ENCODE measurements around the gene RALB. TPM values are rescaled to one million over a fixed set of nuclear protein-coding genes. Genes with fewer than 3 reads are reported as not detected.

RALB gene
- total RNA-seq, 1 experiment from 2014 or later = 24.6 TPM

GRCh38 chr2:120228503-120228902 lies 24.1 kb upstream of the RALB start:
- Histone ChIP-seq H2BK20ac (ENCODE audit: low read depth, low read length, poor library complexity, severe bottlenecking) (no peak overlapping the region), H3K9me3 (ENCODE audit: control insufficient read depth, low read depth, low read length) (no peaks in the 10 kb centered on the region), H3K14ac (ENCODE audit: insufficient read depth, low read length) (no peak overlapping the region), H2BK12ac (ENCODE audit: insufficient read length, low read depth, low read length) (no peak overlapping the region), H2BK120ac (ENCODE audit: low read depth, low read length, poor library complexity, severe bottlenecking) (no peak overlapping the region), H2BK15ac (ENCODE audit: low read depth, low read length) (no peak overlapping the region), H3K27ac (ENCODE audit: insufficient read length, low read depth, low read length) (no peak overlapping the region), H3K4me2 (ENCODE audit: insufficient read depth, insufficient read length, low read length) (no peak overlapping the region), H3T11ph (ENCODE audit: low read length) (no peak overlapping the region), H3K4ac (ENCODE audit: low read depth, low read length) (no peak overlapping the region), H2AK5ac (ENCODE audit: insufficient read length, low read length) (no peak overlapping the region), H3K79me1 (ENCODE audit: insufficient read depth, low read depth, low read length, poor library complexity, severe bottlenecking) (no peaks in the 10 kb centered on the region), H3K23me2 (ENCODE audit: insufficient read length, low read depth, low read length, poor library complexity, severe bottlenecking) (no peaks in the 10 kb centered on the region), H3K18ac (ENCODE audit: insufficient read length, low read depth, low read length) (no peak overlapping the region), H3K56ac (ENCODE audit: insufficient read length, low read depth, low read length) (no peak overlapping the region), H4K8ac (replicated peaks; ENCODE audit: insufficient read length, low read depth, low read length) (no peak overlapping the region), H3K23ac (ENCODE audit: insufficient read length, low read depth, low read length) (no peak overlapping the region), H4K20me1 (ENCODE audit: control insufficient read depth, insufficient read depth, insufficient read length) (no peaks in the 10 kb centered on the region), H3K27me3 (ENCODE audit: insufficient read depth, low read length) (peaks cover 4% of the 10 kb centered on the region; the same call in 1 of the 2 replicates), H3K79me2 (ENCODE audit: insufficient read depth, low read length) (no peaks in the 10 kb centered on the region), H2AFZ (ENCODE audit: low read length) (no peak overlapping the region), H4K91ac (ENCODE audit: insufficient read length, low read depth, low read length) (no peak overlapping the region), H3K9ac (ENCODE audit: extremely low read depth, insufficient read length, low read length) (no peak overlapping the region), H2BK5ac (ENCODE audit: insufficient read length, low read length) (no peak overlapping the region), H4K5ac (ENCODE audit: insufficient read length, low read depth, low read length) (no peak overlapping the region), H3K4me1 (ENCODE audit: insufficient read depth, low read length) (no peaks in the 10 kb centered on the region)
- Mint-ChIP-seq H3K27ac (no peak overlapping the region), H3K4me3 (no peak overlapping the region), H3K27me3 (ENCODE audit: low read depth) (peaks cover 56% of the 10 kb centered on the region), H3K4me1 (peaks cover 11 to 16% of the 10 kb centered on the region in 2 experiments), H3K9me3 (no peaks in the 10 kb centered on the region), H3K36me3 (ENCODE audit: insufficient read depth in 1 of 3, low read depth in 3 of 3) (no peaks in the 10 kb centered on the region; a peak in 1 of 7 replicates)
- DNase-seq = no peak
- WGBS (ENCODE audit: extremely low coverage, insufficient read length, low lambda C conversion rate) = no CpG with 5 or more reads among the region's 5 CpGs
- TF ChIP-seq CTCF (conservative IDR thresholded peaks at IDR 0.05) = no peak

Data from H9 (cell line).